Caco-2 (cell line): ENCODE measurements around the gene ATP2C1. TPM values are rescaled to one million over a fixed set of nuclear protein-coding genes. Genes with fewer than 3 reads are reported as not detected.

ENCODE experiments used
- BruUV-seq: library from RNA; stranded (reverse); fragments of 400-500 nt; replicated peaks from 2 replicates; lab custom pipeline; 2021; lab: Mats Ljungman, UMichigan
- CTCF ChIA-PET: fragments of 300-600 bp; sonication (Branson Sonifier 250); formaldehyde crosslinking; loops from one replicate; lab custom pipeline; 2022; ENCODE audit warnings: antibody characterized with exemption; lab: Charles Lee
- POLR2A ChIA-PET: fragments of 300-600 bp; sonication (Branson Sonifier 250); formaldehyde crosslinking; loops from one replicate; lab custom pipeline; 2022; ENCODE audit warnings: antibody characterized with exemption; lab: Charles Lee
- DNase-seq, 2 experiments: peaks; one replicate each; pipeline versions ENCODE4 v3.0.0 to v3.0.0-alpha.2; 2020 to 2022
- H3K27me3 ChIP-seq: replicated peaks from 2 replicates; pipeline ENCODE4 v1.6.0; 2011; ENCODE audit warnings: low read length; ENCODE audit not compliant: control insufficient read depth, insufficient read depth
- H3K36me3 ChIP-seq: 2 replicates; pipeline ENCODE4 v1.5.1; 2011; ENCODE audit warnings: low read length; ENCODE audit not compliant: control insufficient read depth, insufficient read depth
- H3K4me1 ChIP-seq: fragments of 250-450 bp; sonication (Bioruptor Pico); 2 replicates; pipeline ENCODE4 v1.5.1; 2020; ENCODE audit warnings: mild to moderate bottlenecking
- H3K4me3 ChIP-seq: 2 replicates; pipeline ENCODE4 v1.5.1; 2011; ENCODE audit warnings: low read depth, mild to moderate bottlenecking, control low read depth, low read length
- H3K9me3 ChIP-seq: fragments of 250-450 bp; sonication (Bioruptor Pico); 2 replicates; pipeline ENCODE4 v1.5.1; 2020; ENCODE audit warnings: mild to moderate bottlenecking, moderate library complexity
- H3K27ac Mint-ChIP-seq: one replicate; pipeline ENCODE4 v1.8.0; 2022; ENCODE audit warnings: mixed read lengths; ENCODE audit not compliant: unreplicated experiment
- H3K27me3 Mint-ChIP-seq: one replicate; pipeline ENCODE4 v1.8.0; 2022; ENCODE audit warnings: mixed read lengths; ENCODE audit not compliant: insufficient read depth, unreplicated experiment
- H3K36me3 Mint-ChIP-seq: one replicate; pipeline ENCODE4 v1.8.0; 2022; ENCODE audit warnings: mild to moderate bottlenecking, mixed read lengths; ENCODE audit not compliant: insufficient read depth, unreplicated experiment
- H3K4me1 Mint-ChIP-seq: one replicate; pipeline ENCODE4 v1.8.0; 2022; ENCODE audit warnings: low read depth, mixed read lengths; ENCODE audit not compliant: unreplicated experiment
- H3K4me3 Mint-ChIP-seq: one replicate; pipeline ENCODE4 v1.8.0; 2022; ENCODE audit warnings: mild to moderate bottlenecking, moderate library complexity, mixed read lengths; ENCODE audit not compliant: unreplicated experiment
- H3K9me3 Mint-ChIP-seq: one replicate; pipeline ENCODE4 v1.8.0; 2022; ENCODE audit warnings: mixed read lengths; ENCODE audit not compliant: unreplicated experiment
- intact Hi-C: fragments of 100-400 bp; cut with micrococcal nuclease; formaldehyde crosslinking; loops from one replicate; pipeline ENCODE4 v1.10.0; 2022; ENCODE audit not compliant: unreplicated experiment
- total RNA-seq: library from RNA; stranded (reverse); gene quantifications from 2 replicates; pipeline ENCODE4 v1.2.3, GENCODE V29; 2022
- TF ChIP-seq, protein P1 (sequence below), 2 experiments: fragments of 200-600 bp in 1 of 2; IDR thresholded peaks; 1 replicate in 1 of 2; 2 replicates in 1 of 2; pipeline versions ENCODE4 v1.5.1 to v1.8.0; 2011 to 2022; ENCODE audit warnings: antibody characterized with exemption in 1 of 2, control low read depth in 1 of 2, inconsistent platforms in 1 of 2, low read depth in 1 of 2, low read length in 1 of 2, mild to moderate bottlenecking in 1 of 2, moderate library complexity in 1 of 2; ENCODE audit not compliant: insufficient read depth in 1 of 2, severe bottlenecking in 1 of 2, unreplicated experiment in 1 of 2

ATP2C1 gene
- total RNA-seq, 1 experiment from 2014 or later: 64.9 TPM

- DNase-seq: no peak
- H3K4me1 ChIP-seq: peaks cover 7% of the 10 kb centered on the region; the same call in 1 of the 2 replicates
- H3K4me3 ChIP-seq: no peak overlapping the region
- Mint-ChIP-seq H3K36me3 (peaks cover 44% of the 10 kb centered on the region), H3K27ac (no peak overlapping the region), H3K4me1 (peaks cover 6% of the 10 kb centered on the region), H3K4me3 (no peak overlapping the region), H3K9me3 (peaks cover 9% of the 10 kb centered on the region), H3K27me3 (no peaks in the 10 kb centered on the region)
- H3K36me3 ChIP-seq: no peaks in the 10 kb centered on the region
- BruUV-seq: no TSS peak
- no peaks in the 10 kb centered on the region for H3K27me3 ChIP-seq
- CTCF ChIA-PET: no interaction called here
- POLR2A ChIA-PET: no interaction called here
- intact Hi-C loops: no loop called here
- no peaks in the 10 kb centered on the region; the same call in 1 of the 2 replicates for H3K9me3 ChIP-seq
- TF ChIP-seq, protein P1, sequence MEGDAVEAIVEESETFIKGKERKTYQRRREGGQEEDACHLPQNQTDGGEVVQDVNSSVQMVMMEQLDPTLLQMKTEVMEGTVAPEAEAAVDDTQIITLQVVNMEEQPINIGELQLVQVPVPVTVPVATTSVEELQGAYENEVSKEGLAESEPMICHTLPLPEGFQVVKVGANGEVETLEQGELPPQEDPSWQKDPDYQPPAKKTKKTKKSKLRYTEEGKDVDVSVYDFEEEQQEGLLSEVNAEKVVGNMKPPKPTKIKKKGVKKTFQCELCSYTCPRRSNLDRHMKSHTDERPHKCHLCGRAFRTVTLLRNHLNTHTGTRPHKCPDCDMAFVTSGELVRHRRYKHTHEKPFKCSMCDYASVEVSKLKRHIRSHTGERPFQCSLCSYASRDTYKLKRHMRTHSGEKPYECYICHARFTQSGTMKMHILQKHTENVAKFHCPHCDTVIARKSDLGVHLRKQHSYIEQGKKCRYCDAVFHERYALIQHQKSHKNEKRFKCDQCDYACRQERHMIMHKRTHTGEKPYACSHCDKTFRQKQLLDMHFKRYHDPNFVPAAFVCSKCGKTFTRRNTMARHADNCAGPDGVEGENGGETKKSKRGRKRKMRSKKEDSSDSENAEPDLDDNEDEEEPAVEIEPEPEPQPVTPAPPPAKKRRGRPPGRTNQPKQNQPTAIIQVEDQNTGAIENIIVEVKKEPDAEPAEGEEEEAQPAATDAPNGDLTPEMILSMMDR (IDR thresholded peaks at IDR 0.05; ENCODE audit: insufficient read depth in 1 of 2, low read depth in 1 of 2, low read length in 1 of 2, severe bottlenecking in 1 of 2, unreplicated experiment in 1 of 2): no peak
These were observed 53.0 kb downstream of the ATP2C1 start for GRCh38 chr3:130946882-130947281.

DNA sequence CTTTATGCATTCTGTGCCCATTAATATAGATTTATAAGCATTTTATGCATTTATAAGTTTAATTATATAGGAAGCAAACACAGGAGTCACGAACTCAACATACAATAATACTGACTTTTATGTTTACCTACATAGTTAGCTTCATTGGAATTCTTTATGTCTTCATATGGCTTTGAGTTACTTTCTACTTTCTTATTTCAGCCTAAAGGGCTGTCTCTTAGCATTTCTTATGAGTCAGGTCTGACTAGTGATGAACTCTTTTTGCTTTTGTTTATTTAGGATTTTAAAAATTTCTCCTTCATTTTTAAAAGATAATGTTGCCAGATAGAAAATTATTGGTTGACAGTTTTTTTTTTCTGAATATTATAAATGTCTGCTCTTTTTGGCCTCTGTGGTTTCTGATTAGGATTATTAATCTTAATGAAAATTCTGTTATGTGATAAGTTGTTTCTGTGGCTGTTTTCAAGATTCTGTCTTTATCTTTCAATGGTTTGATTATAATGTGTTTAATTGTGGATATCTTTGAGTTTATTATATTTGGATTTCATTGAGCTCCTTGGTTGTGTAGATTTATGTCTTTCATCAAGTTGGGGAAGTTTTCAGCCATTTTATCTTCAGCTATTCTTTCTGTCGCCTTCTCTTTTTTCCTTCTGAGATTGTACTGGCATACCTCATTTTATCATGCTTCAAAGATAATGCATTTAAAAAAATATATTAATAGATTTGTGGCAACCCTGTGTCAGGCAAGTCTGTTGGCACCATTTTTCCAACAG lies 54.3 kb downstream of the ATP2C1 start:
- BruUV-seq: no TSS peak
- no peak overlapping the region for H3K4me3 Mint-ChIP-seq
- TF ChIP-seq, protein P1 (IDR thresholded peaks at IDR 0.05; ENCODE audit: insufficient read depth in 1 of 2, low read depth in 1 of 2, low read length in 1 of 2, severe bottlenecking in 1 of 2, unreplicated experiment in 1 of 2): no peak
- Histone ChIP-seq H3K36me3 (no peaks in the 10 kb centered on the region), H3K9me3 (no peaks in the 10 kb centered on the region; the same call in 1 of the 2 replicates), H3K4me1 (peaks cover 7% of the 10 kb centered on the region; the same call in 1 of the 2 replicates), H3K4me3 (no peak overlapping the region), H3K27me3 (no peaks in the 10 kb centered on the region)
- DNase-seq: no peak
- peaks cover 41% of the 10 kb centered on the region for H3K36me3 Mint-ChIP-seq
- POLR2A ChIA-PET: no interaction called here
- H3K9me3 Mint-ChIP-seq: peaks cover 9% of the 10 kb centered on the region
- peaks cover 6% of the 10 kb centered on the region for H3K4me1 Mint-ChIP-seq
- intact Hi-C loops: no loop called here
- H3K27ac Mint-ChIP-seq: no peak overlapping the region
- H3K27me3 Mint-ChIP-seq: no peaks in the 10 kb centered on the region
- CTCF ChIA-PET: no interaction called here

GRCh38 chr3:130948929-130949328 lies 55.0 kb downstream of the ATP2C1 start:
- peaks cover 46% of the 10 kb centered on the region for H3K36me3 Mint-ChIP-seq
- intact Hi-C loops: no loop called here
- H3K27me3 Mint-ChIP-seq: no peaks in the 10 kb centered on the region
- no peak for DNase-seq
- POLR2A ChIA-PET: no interaction called here
- TF ChIP-seq, protein P1 (IDR thresholded peaks at IDR 0.05; ENCODE audit: insufficient read depth in 1 of 2, low read depth in 1 of 2, low read length in 1 of 2, severe bottlenecking in 1 of 2, unreplicated experiment in 1 of 2): no peak
- CTCF ChIA-PET: no interaction called here
- no peak overlapping the region for H3K27ac Mint-ChIP-seq
- peaks cover 9% of the 10 kb centered on the region for H3K9me3 Mint-ChIP-seq
- no TSS peak for BruUV-seq
- peaks cover 6% of the 10 kb centered on the region for H3K4me1 Mint-ChIP-seq
- Histone ChIP-seq H3K4me3 (no peak overlapping the region), H3K4me1 (peaks cover 7% of the 10 kb centered on the region; the same call in 1 of the 2 replicates), H3K27me3 (no peaks in the 10 kb centered on the region), H3K9me3 (no peaks in the 10 kb centered on the region; the same call in 1 of the 2 replicates), H3K36me3 (no peaks in the 10 kb centered on the region)
- H3K4me3 Mint-ChIP-seq: no peak overlapping the region
